Trophoblast cell (in vitro differentiated cells and primary cell): Measurements from ENCODE around the gene TAF13. TPM values are rescaled to one million over a fixed set of nuclear protein-coding genes. Genes with fewer than 3 reads are reported as not detected.

Source experiments
- DNase-seq, 2 donors: peaks; one replicate each; pipeline ENCODE4 v3.0.0-alpha.2; 2016
- H2AFZ ChIP-seq: 2 replicates; pipeline ENCODE4 v1.6.1; 2013; ENCODE audit warnings: low read length, moderate library complexity, mild to moderate bottlenecking; ENCODE audit not compliant: insufficient read depth, poor library complexity
- H2AK5ac ChIP-seq: 2 replicates; pipeline ENCODE4 v1.6.1; 2013; ENCODE audit warnings: mild to moderate bottlenecking, low read length
- H2BK120ac ChIP-seq: 2 replicates; pipeline ENCODE4 v1.6.1; 2013; ENCODE audit warnings: low read length, mild to moderate bottlenecking, moderate library complexity; ENCODE audit not compliant: insufficient read depth, poor library complexity
- H2BK12ac ChIP-seq: 2 replicates; pipeline ENCODE4 v1.6.1; 2013; ENCODE audit warnings: mild to moderate bottlenecking, low read length, moderate library complexity
- H2BK5ac ChIP-seq: 2 replicates; pipeline ENCODE4 v1.6.1; 2013; ENCODE audit warnings: low read length, low read depth, moderate library complexity, mild to moderate bottlenecking; ENCODE audit not compliant: poor library complexity
- H3K14ac ChIP-seq: 2 replicates; pipeline ENCODE4 v1.6.1; 2013; ENCODE audit warnings: mild to moderate bottlenecking, low read length
- H3K18ac ChIP-seq: 2 replicates; pipeline ENCODE4 v1.6.1; 2013; ENCODE audit warnings: mild to moderate bottlenecking, low read length
- H3K23ac ChIP-seq: 2 replicates; pipeline ENCODE4 v1.6.1; 2013; ENCODE audit warnings: low read length
- H3K27ac ChIP-seq: 2 replicates; pipeline ENCODE4 v1.5.1; 2013; ENCODE audit warnings: low read depth, mild to moderate bottlenecking, inconsistent platforms, low read length, moderate library complexity
- H3K27me3 ChIP-seq: 2 replicates; pipeline ENCODE4 v1.6.1; 2013; ENCODE audit warnings: inconsistent platforms, mild to moderate bottlenecking, low read length, moderate library complexity; ENCODE audit not compliant: insufficient read depth
- H3K36me3 ChIP-seq, 2 experiments: 1 replicate in 1 of 2; 2 replicates in 1 of 2; pipeline ENCODE4 v1.6.1; 2013; ENCODE audit warnings: low read length in 2 of 2, mild to moderate bottlenecking in 2 of 2, moderate library complexity in 1 of 2; ENCODE audit not compliant: insufficient read depth in 2 of 2, control insufficient read depth in 1 of 2
- H3K4ac ChIP-seq: 2 replicates; pipeline ENCODE4 v1.6.1; 2013; ENCODE audit warnings: low read depth, mild to moderate bottlenecking, low read length, moderate library complexity
- H3K4me1 ChIP-seq, 2 experiments: 1 replicate in 1 of 2; 2 replicates in 1 of 2; pipeline ENCODE4 v1.6.1; 2013; ENCODE audit warnings: low read length in 2 of 2, mild to moderate bottlenecking in 2 of 2, moderate library complexity in 1 of 2; ENCODE audit not compliant: insufficient read depth in 2 of 2, control insufficient read depth in 1 of 2
- H3K4me2 ChIP-seq: 2 replicates; pipeline ENCODE4 v1.6.1; 2013; ENCODE audit warnings: inconsistent platforms, mild to moderate bottlenecking, low read length, moderate library complexity
- H3K4me3 ChIP-seq: 2 replicates; pipeline ENCODE4 v1.5.1; 2013; ENCODE audit warnings: mild to moderate bottlenecking, low read depth, low read length, inconsistent platforms
- H3K79me1 ChIP-seq: one replicate; pipeline ENCODE4 v1.6.1; 2013; ENCODE audit warnings: low read length
- H3K79me2 ChIP-seq: 2 replicates; pipeline ENCODE4 v1.6.1; 2013; ENCODE audit warnings: low read length, mild to moderate bottlenecking; ENCODE audit not compliant: control insufficient read depth, insufficient read depth, poor library complexity
- H3K9ac ChIP-seq: 2 replicates; pipeline ENCODE4 v1.6.1; 2013; ENCODE audit warnings: mild to moderate bottlenecking, low read length
- H3K9me3 ChIP-seq: 2 replicates; pipeline ENCODE4 v1.6.1; 2013; ENCODE audit warnings: low read depth, mild to moderate bottlenecking, control low read depth, inconsistent platforms, low read length; ENCODE audit not compliant: insufficient read depth
- H4K12ac ChIP-seq: 2 replicates; pipeline ENCODE4 v1.6.1; 2013; ENCODE audit warnings: low read depth, mild to moderate bottlenecking, low read length, moderate library complexity
- H4K8ac ChIP-seq: 2 replicates; pipeline ENCODE4 v1.6.1; 2013; ENCODE audit warnings: low read depth, mild to moderate bottlenecking, low read length, moderate library complexity
- H4K91ac ChIP-seq: one replicate; pipeline ENCODE4 v1.6.1; 2013; ENCODE audit warnings: low read depth, mild to moderate bottlenecking, low read length, moderate library complexity
- WGBS: extraction: QIAGEN DNeasy Blood & Tissue Kit; methylation state at CpG from one replicate; pipeline ENCODE4 v1.1.7; 2013; ENCODE audit warnings: missing lambda C conversion rate; ENCODE audit not compliant: insufficient read length, insufficient coverage; ENCODE audit errors: extremely low coverage; 5-methylcytosine and 5-hydroxymethylcytosine counted together
- polyA plus RNA-seq: library from polyadenylated mRNA; stranded (reverse); fragments of 200-250 nt; gene quantifications from 2 replicates; pipeline ENCODE4 v1.2.3, GENCODE V29; 2013

Gene TAF13
- polyA plus RNA-seq: 92.4 and 99.2 TPM in 2 replicates

- Histone ChIP-seq H3K23ac (no peak within 1 kb of the TSS), H2AK5ac (peak within 1 kb of the TSS; percentile 86), H3K79me1 (peaks cover 5% of the 10 kb centered on the region), H3K36me3 (peaks cover 12 to 15% of the 10 kb centered on the region in 2 experiments), H4K8ac (peak within 1 kb of the TSS; percentile 97), H3K79me2 (peaks cover 3% of the 10 kb centered on the region), H2AFZ (peak within 1 kb of the TSS; percentile 93), H2BK12ac (peak within 1 kb of the TSS; percentile 64), H3K4me1 (no peaks in the 10 kb centered on the region), H4K91ac (peak within 1 kb of the TSS; percentile 88), H3K9ac (peak within 1 kb of the TSS; percentile 98), H2BK5ac (peak within 1 kb of the TSS; percentile 83), H2BK120ac (peak within 1 kb of the TSS; percentile 54), H3K4ac (peak within 1 kb of the TSS; percentile 89), H3K4me2 (peak within 1 kb of the TSS; percentile 62), H4K12ac (peak within 1 kb of the TSS; percentile 89), H3K14ac (peak within 1 kb of the TSS; percentile 96), H3K4me3 (peak within 1 kb of the TSS; percentile 88), H3K9me3 (peaks cover 2% of the 10 kb centered on the region), H3K18ac (peak within 1 kb of the TSS; percentile 89), H3K27ac (peak within 1 kb of the TSS; percentile 91), H3K27me3 (no peaks in the 10 kb centered on the region)
- peak; percentile 98 to 99 for DNase-seq
- WGBS: no CpG with 5 or more reads among the region's 39 CpGs
Measured at GRCh38 chr1:109075531-109076490, at the start of gene TAF13. TSS of gene TAF13 (minus strand) at chr1:109076003. CDS start at chr1:109075947, 56 bp downstream.

GRCh38 chr1:109120356-109120755 is 44.6 kb upstream of the TAF13 start:
- H3K18ac ChIP-seq: no peak overlapping the region
- H3K36me3 ChIP-seq: no peaks in the 10 kb centered on the region
- H3K4me1 ChIP-seq: no peaks in the 10 kb centered on the region
- H3K79me2 ChIP-seq: no peaks in the 10 kb centered on the region
- no peak overlapping the region for H3K4me2 ChIP-seq
- H2BK12ac ChIP-seq: no peak overlapping the region
- H3K9me3 ChIP-seq: no peaks in the 10 kb centered on the region
- no peak overlapping the region for H3K27ac ChIP-seq
- DNase-seq: no peak
- H3K9ac ChIP-seq: no peak overlapping the region
- no peak overlapping the region for H2AK5ac ChIP-seq
- no peak overlapping the region for H3K4ac ChIP-seq
- no peak overlapping the region for H3K14ac ChIP-seq
- no peaks in the 10 kb centered on the region for H3K79me1 ChIP-seq
- WGBS: no CpG with 5 or more reads among the region's 5 CpGs
- no peak overlapping the region for H2BK120ac ChIP-seq
- H2BK5ac ChIP-seq: no peak overlapping the region
- H3K4me3 ChIP-seq: no peak overlapping the region
- no peak overlapping the region for H4K12ac ChIP-seq
- no peak overlapping the region for H4K91ac ChIP-seq
- H3K27me3 ChIP-seq: no peaks in the 10 kb centered on the region
- no peak overlapping the region for H3K23ac ChIP-seq
- no peak overlapping the region for H4K8ac ChIP-seq
- H2AFZ ChIP-seq: no peak overlapping the region

- no peak overlapping the region for H2BK12ac ChIP-seq
- H2BK5ac ChIP-seq: no peak overlapping the region
- no peak overlapping the region for H3K23ac ChIP-seq
- H3K9me3 ChIP-seq: peaks cover 2% of the 10 kb centered on the region
- H3K14ac ChIP-seq: no peak overlapping the region
- H3K4me2 ChIP-seq: no peak overlapping the region
- H2AFZ ChIP-seq: no peak overlapping the region
- peaks cover 18% of the 10 kb centered on the region for H3K27me3 ChIP-seq
- H4K8ac ChIP-seq: no peak overlapping the region
- WGBS: no CpG with 5 or more reads among the region's 3 CpGs
- DNase-seq: no peak
- H2AK5ac ChIP-seq: no peak overlapping the region
- H4K12ac ChIP-seq: no peak overlapping the region
- H3K4ac ChIP-seq: no peak overlapping the region
- H4K91ac ChIP-seq: no peak overlapping the region
- H3K4me3 ChIP-seq: no peak overlapping the region
- peaks cover 4 to 7% of the 10 kb centered on the region in 2 experiments for H3K4me1 ChIP-seq
- no peaks in the 10 kb centered on the region for H3K79me1 ChIP-seq
- no peaks in the 10 kb centered on the region for H3K79me2 ChIP-seq
- no peak overlapping the region for H2BK120ac ChIP-seq
- no peaks in the 10 kb centered on the region for H3K36me3 ChIP-seq
- no peak overlapping the region for H3K27ac ChIP-seq
- no peak overlapping the region for H3K18ac ChIP-seq
- H3K9ac ChIP-seq: no peak overlapping the region
Measured at GRCh38 chr1:109118089-109118488, 42.3 kb upstream of the TAF13 start.

GRCh38 chr1:109116286-109116685 is 40.5 kb upstream of the TAF13 start:
- H2BK12ac ChIP-seq: no peak overlapping the region
- WGBS: no CpG with 5 or more reads among the region's 1 CpG
- no peak overlapping the region for H2AK5ac ChIP-seq
- no peak overlapping the region for H3K18ac ChIP-seq
- H3K79me1 ChIP-seq: no peaks in the 10 kb centered on the region
- no peak overlapping the region for H2BK120ac ChIP-seq
- no peak overlapping the region for H3K27ac ChIP-seq
- no peak overlapping the region for H3K23ac ChIP-seq
- H3K4ac ChIP-seq: no peak overlapping the region
- H3K36me3 ChIP-seq: no peaks in the 10 kb centered on the region
- H3K4me1 ChIP-seq: peaks cover 4 to 7% of the 10 kb centered on the region in 2 experiments
- H3K4me2 ChIP-seq: no peak overlapping the region
- no peak overlapping the region for H4K12ac ChIP-seq
- H2BK5ac ChIP-seq: no peak overlapping the region
- H4K91ac ChIP-seq: no peak overlapping the region
- no peak overlapping the region for H3K14ac ChIP-seq
- H3K79me2 ChIP-seq: no peaks in the 10 kb centered on the region
- DNase-seq: no peak
- H3K9ac ChIP-seq: no peak overlapping the region
- H4K8ac ChIP-seq: no peak overlapping the region
- H3K27me3 ChIP-seq: peaks cover 18% of the 10 kb centered on the region
- H3K9me3 ChIP-seq: peaks cover 2% of the 10 kb centered on the region
- no peak overlapping the region for H3K4me3 ChIP-seq
- H2AFZ ChIP-seq: no peak overlapping the region
